Stimulated activated CD8-positive, alpha-beta memory T cell treated with anti-CD3 and anti-CD28 coated beads, Interleukin-7, amount 100 ng/mL, for 24 hours (primary cell): Measurements from ENCODE around the gene PPP2R2C.

ENCODE experiments used
- DNase-seq: peaks from one replicate; pipeline ENCODE4 v3.0.0-alpha.2; 2020; ENCODE audit warnings: low read depth

The PPP2R2C gene

GRCh38 chr4:6423575-6423974 lies 48.8 kb downstream of the PPP2R2C start:
- no peak for DNase-seq

GRCh38 chr4:6422866-6423265 lies 49.5 kb downstream of the PPP2R2C start:
- DNase-seq = no peak

- DNase-seq = no peak
Measured at GRCh38 chr4:6422105-6422504, 50.3 kb downstream of the PPP2R2C start.

- no peak for DNase-seq
Measured at GRCh38 chr4:6421397-6421796, 51.0 kb downstream of the PPP2R2C start.

- no peak for DNase-seq
Measured at GRCh38 chr4:6420972-6421371, 51.4 kb downstream of the PPP2R2C start.

GRCh38 chr4:6420036-6420435 lies 52.4 kb downstream of the PPP2R2C start:
- DNase-seq = no peak

GRCh38 chr4:6419452-6420028 lies 52.9 kb downstream of the PPP2R2C start:
- no peak for DNase-seq

GRCh38 chr4:6418193-6418755 lies 54.1 kb downstream of the PPP2R2C start:
- no peak for DNase-seq

GRCh38 chr4:6417516-6418050 lies 54.8 kb downstream of the PPP2R2C start:
- DNase-seq = no peak

- DNase-seq = no peak
Measured at GRCh38 chr4:6416518-6417286, 55.7 kb downstream of the PPP2R2C start.

GRCh38 chr4:6415031-6415705 lies 57.2 kb downstream of the PPP2R2C start:
- DNase-seq = no peak

GRCh38 chr4:6414578-6414977 lies 57.8 kb downstream of the PPP2R2C start:
- no peak for DNase-seq

GRCh38 chr4:6410664-6411063 lies 61.8 kb downstream of the PPP2R2C start:
- no peak for DNase-seq

- no peak for DNase-seq
Measured at GRCh38 chr4:6410068-6410467, 62.3 kb downstream of the PPP2R2C start.

- DNase-seq = no peak
Measured at GRCh38 chr4:6409381-6409780, 63.0 kb downstream of the PPP2R2C start.

GRCh38 chr4:6408263-6408662 lies 64.2 kb downstream of the PPP2R2C start:
- DNase-seq = no peak

- DNase-seq = no peak
Measured at GRCh38 chr4:6405397-6405706, 67.1 kb downstream of the PPP2R2C start.

GRCh38 chr4:6404611-6405396 lies 67.6 kb downstream of the PPP2R2C start:
- no peak for DNase-seq

- no peak for DNase-seq
Measured at GRCh38 chr4:6403400-6403685, 69.1 kb downstream of the PPP2R2C start.

- DNase-seq = no peak
Measured at GRCh38 chr4:6402566-6403399, 69.6 kb downstream of the PPP2R2C start.

- no peak for DNase-seq
Measured at GRCh38 chr4:6401797-6402196, 70.6 kb downstream of the PPP2R2C start.
